ENCODE results near the gene QRFP. TPM values are rescaled to one million over a fixed set of nuclear protein-coding genes. Genes with fewer than 3 reads are reported as not detected.

QRFP gene
- total and polyA plus RNA-seq, 2 experiments from 2014 or later = 0.45 TPM; not detected in 1

- peaks cover 28% of the 10 kb centered on the region for H3K36me3 ChIP-seq
- peak overlapping the region; percentile 62 for H3K27ac ChIP-seq
- H3K4me1 ChIP-seq (ENCODE audit: low read depth) = peaks cover 7% of the 10 kb centered on the region
- DNase-seq (ENCODE audit: low read depth in 1 of 2, low spot score in 1 of 2) = no peak
- no peaks in the 10 kb centered on the region for H3K9me3 ChIP-seq (ENCODE audit: low read depth)
- TF ChIP-seq, protein P1, sequence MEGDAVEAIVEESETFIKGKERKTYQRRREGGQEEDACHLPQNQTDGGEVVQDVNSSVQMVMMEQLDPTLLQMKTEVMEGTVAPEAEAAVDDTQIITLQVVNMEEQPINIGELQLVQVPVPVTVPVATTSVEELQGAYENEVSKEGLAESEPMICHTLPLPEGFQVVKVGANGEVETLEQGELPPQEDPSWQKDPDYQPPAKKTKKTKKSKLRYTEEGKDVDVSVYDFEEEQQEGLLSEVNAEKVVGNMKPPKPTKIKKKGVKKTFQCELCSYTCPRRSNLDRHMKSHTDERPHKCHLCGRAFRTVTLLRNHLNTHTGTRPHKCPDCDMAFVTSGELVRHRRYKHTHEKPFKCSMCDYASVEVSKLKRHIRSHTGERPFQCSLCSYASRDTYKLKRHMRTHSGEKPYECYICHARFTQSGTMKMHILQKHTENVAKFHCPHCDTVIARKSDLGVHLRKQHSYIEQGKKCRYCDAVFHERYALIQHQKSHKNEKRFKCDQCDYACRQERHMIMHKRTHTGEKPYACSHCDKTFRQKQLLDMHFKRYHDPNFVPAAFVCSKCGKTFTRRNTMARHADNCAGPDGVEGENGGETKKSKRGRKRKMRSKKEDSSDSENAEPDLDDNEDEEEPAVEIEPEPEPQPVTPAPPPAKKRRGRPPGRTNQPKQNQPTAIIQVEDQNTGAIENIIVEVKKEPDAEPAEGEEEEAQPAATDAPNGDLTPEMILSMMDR (IDR thresholded peaks at IDR 0.05; ENCODE audit: low read depth, low read length) = no peak
- no peaks in the 10 kb centered on the region for H3K27me3 ChIP-seq
- H3K4me3 ChIP-seq = no peak overlapping the region
Measured at GRCh38 chr9:130891688-130892476, 4.7 kb downstream of the QRFP start.

DNA sequence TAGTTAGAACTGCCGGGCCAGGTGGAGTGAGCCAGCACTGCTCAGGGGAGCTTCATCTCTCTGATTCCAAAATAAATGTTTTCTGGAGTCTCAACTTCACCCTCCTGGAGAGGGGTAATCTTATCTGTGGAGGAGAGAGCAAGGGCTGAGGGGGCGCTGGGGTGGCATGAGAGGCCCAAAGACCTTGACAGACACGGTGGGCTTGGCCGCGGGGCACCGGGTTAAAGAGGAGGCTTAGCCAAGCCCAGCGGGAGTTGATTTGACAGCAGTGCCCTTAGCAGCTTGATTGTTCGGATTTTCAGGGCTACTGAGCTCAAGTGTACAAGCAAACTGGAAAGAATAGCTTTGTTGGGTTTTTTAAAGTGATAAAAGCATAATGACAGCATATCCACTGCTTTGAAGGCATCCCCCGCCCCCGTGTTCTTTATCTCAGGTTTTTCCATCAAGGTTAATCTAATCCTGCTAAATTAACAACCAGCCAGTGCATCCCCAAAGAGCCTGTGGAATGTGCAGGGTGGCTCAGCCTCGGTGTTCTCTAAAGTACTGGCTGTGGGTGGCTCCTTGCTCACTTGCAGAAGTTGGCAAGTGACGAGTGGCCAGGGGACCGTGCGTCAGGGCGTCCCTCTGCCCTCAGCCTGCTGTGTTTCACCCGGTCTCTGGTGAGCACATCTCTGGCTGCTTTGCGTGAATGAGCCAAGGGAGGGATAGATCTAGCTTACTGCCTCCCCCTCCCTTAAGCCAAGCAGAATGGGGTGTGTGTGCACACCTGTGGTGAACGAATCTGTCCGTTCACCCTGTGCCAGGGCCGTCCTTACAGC is 5.5 kb downstream of the QRFP start:
- Histone ChIP-seq H3K27me3 (no peaks in the 10 kb centered on the region), H3K36me3 (peaks cover 34% of the 10 kb centered on the region), H3K4me3 (no peak overlapping the region), H3K4me1 (ENCODE audit: low read depth) (peaks cover 7% of the 10 kb centered on the region), H3K9me3 (ENCODE audit: low read depth) (no peaks in the 10 kb centered on the region), H3K27ac (peak overlapping the region; percentile 62)
- DNase-seq (ENCODE audit: low read depth in 1 of 2, low spot score in 1 of 2) = no peak
- TF ChIP-seq, protein P1 (IDR thresholded peaks at IDR 0.05; ENCODE audit: low read depth, low read length) = no peak

- Histone ChIP-seq H3K36me3 (peaks cover 43% of the 10 kb centered on the region), H3K27me3 (no peaks in the 10 kb centered on the region), H3K9me3 (ENCODE audit: low read depth) (no peaks in the 10 kb centered on the region), H3K27ac (no peak overlapping the region), H3K4me1 (ENCODE audit: low read depth) (peaks cover 7% of the 10 kb centered on the region), H3K4me3 (no peak overlapping the region)
- TF ChIP-seq, protein P1 (IDR thresholded peaks at IDR 0.05; ENCODE audit: low read depth, low read length) = no peak
- no peak for DNase-seq (ENCODE audit: low read depth in 1 of 2, low spot score in 1 of 2)
Measured at GRCh38 chr9:130890124-130890523, 6.5 kb downstream of the QRFP start.

DNA sequence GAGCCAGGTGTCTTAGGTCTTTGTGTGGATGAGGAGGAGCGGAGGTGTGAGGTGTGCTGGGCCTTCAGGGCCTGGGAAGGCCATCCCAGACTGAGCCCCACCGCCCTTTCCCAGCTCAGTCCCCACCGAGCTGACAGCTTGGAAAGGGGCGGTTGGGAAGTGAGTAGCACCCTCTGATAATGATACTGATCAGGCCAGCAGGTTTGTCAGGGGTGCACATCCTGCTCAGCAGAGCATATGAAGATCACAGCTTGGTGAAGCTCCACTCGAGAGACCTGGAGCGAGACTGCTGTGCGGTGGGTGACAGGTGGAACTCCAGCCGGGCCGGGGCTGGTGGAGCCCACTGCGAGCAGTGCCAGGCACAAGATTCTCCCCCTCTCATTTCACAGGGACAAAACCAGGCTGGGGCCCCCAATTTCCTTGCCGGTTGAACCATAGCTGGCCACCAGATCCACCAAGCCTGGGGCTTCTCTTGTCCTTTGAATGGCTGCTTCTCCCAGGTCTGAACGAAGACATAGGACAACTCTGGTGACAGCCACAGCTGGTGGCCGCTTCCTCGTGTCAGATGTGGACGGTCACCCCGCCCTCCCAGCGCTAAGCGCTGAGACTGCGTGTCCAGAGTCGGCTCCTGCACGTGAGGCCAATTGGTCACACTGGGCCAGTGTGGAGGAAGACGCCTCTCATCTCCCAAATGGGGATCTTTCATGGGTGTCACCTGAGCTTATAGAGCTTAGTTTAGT is 8.3 kb downstream of the QRFP start:
- no peaks in the 10 kb centered on the region for H3K27me3 ChIP-seq
- H3K4me1 ChIP-seq (ENCODE audit: low read depth) = peaks cover 7% of the 10 kb centered on the region
- TF ChIP-seq, protein P1 (IDR thresholded peaks at IDR 0.05; ENCODE audit: low read depth, low read length) = no peak
- no peak overlapping the region for H3K4me3 ChIP-seq
- peaks cover 57% of the 10 kb centered on the region for H3K36me3 ChIP-seq
- no peak for DNase-seq (ENCODE audit: low read depth in 1 of 2, low spot score in 1 of 2)
- H3K9me3 ChIP-seq (ENCODE audit: low read depth) = no peaks in the 10 kb centered on the region
- no peak overlapping the region for H3K27ac ChIP-seq

GRCh38 chr9:130887494-130888144 is 9.0 kb downstream of the QRFP start:
- no peak overlapping the region for H3K4me3 ChIP-seq
- H3K27me3 ChIP-seq = no peaks in the 10 kb centered on the region
- peaks cover 7% of the 10 kb centered on the region for H3K4me1 ChIP-seq (ENCODE audit: low read depth)
- peaks cover 58% of the 10 kb centered on the region for H3K36me3 ChIP-seq
- no peak for DNase-seq (ENCODE audit: low read depth in 1 of 2, low spot score in 1 of 2)
- H3K27ac ChIP-seq = no peak overlapping the region
- H3K9me3 ChIP-seq (ENCODE audit: low read depth) = no peaks in the 10 kb centered on the region
- TF ChIP-seq, protein P1 (IDR thresholded peaks at IDR 0.05; ENCODE audit: low read depth, low read length) = no peak
